ENCODE results near the gene KTN1. TPM values are rescaled to one million over a fixed set of nuclear protein-coding genes. Genes with fewer than 3 reads are reported as not detected.

The KTN1 gene
- total RNA-seq, 2 donors from 2014 or later: 149 to 264 TPM

DNA sequence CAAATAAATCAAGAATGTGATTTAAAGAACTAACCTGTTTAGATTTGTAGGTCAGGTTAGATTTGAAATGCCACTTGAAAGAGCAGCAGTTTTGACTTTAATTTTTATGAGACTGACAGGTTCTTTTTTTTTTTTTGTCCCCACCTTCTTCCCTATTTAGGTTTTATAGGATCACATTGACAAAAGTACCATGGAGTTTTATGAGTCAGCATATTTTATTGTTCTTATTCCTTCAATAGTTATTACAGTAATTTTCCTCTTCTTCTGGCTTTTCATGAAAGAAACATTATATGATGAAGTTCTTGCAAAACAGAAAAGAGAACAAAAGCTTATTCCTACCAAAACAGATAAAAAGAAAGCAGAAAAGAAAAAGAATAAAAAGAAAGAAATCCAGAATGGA, 31.9 kb downstream of the KTN1 start:
- DNase-seq: no peak
- intact Hi-C loops (cut with DNase I): no loop called here
- TF ChIP-seq CTCF (IDR thresholded peaks at IDR 0.05): no peak
- Histone ChIP-seq H3K9me3 (no peaks in the 10 kb centered on the region), H3K36me3 (no peaks in the 10 kb centered on the region), H3K9ac (ENCODE audit: low read depth in 2 of 2, low read length in 2 of 2) (no peak overlapping the region), H3K27me3 (no peaks in the 10 kb centered on the region), H3K4me1 (no peaks in the 10 kb centered on the region), H3K4me3 (no peak overlapping the region), H3K27ac (no peak overlapping the region)

- no peak for TF ChIP-seq CTCF (IDR thresholded peaks at IDR 0.05)
- DNase-seq: no peak
- H3K36me3 ChIP-seq: peaks cover 3% of the 10 kb centered on the region
- H3K27me3 ChIP-seq: no peaks in the 10 kb centered on the region
- intact Hi-C loops (cut with DNase I): no loop called here
- H3K9me3 ChIP-seq: no peaks in the 10 kb centered on the region
- no peak overlapping the region for H3K27ac ChIP-seq
- H3K4me3 ChIP-seq: no peak overlapping the region
- H3K4me1 ChIP-seq: no peaks in the 10 kb centered on the region
- H3K9ac ChIP-seq (ENCODE audit: low read depth in 2 of 2, low read length in 2 of 2): no peak overlapping the region
Observed at GRCh38 chr14:55614304-55614703, 34.3 kb downstream of the KTN1 start.

- no peak overlapping the region for H3K27ac ChIP-seq
- DNase-seq: no peak
- no peak overlapping the region for H3K4me3 ChIP-seq
- H3K27me3 ChIP-seq: no peaks in the 10 kb centered on the region
- intact Hi-C loops (cut with DNase I): no loop called here
- no peak for TF ChIP-seq CTCF (IDR thresholded peaks at IDR 0.05)
- H3K9me3 ChIP-seq: no peaks in the 10 kb centered on the region
- H3K36me3 ChIP-seq: peaks cover 18% of the 10 kb centered on the region
- H3K4me1 ChIP-seq: no peaks in the 10 kb centered on the region
- no peak overlapping the region for H3K9ac ChIP-seq (ENCODE audit: low read depth in 2 of 2, low read length in 2 of 2)
Observed at GRCh38 chr14:55620277-55620676, 40.3 kb downstream of the KTN1 start.

DNA sequence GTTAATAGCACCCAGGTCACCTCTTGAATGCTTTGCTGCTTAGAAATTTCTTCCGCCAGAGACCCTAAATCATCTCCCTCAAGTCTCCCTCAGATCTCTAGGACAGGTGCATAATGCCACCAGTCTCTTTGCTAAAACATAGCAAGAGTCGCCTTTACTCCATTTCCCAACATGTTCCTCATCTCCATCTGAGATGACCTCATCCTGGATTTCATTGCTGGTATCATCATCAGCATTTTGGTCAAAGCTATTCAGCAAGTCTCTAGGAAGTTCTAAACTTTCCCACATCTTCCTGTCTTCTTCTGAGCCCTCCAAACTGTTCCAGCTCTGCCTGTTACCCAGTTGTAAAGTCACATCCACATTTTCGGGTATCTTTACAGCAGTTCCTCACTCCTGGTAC, 41.0 kb downstream of the KTN1 start:
- Histone ChIP-seq H3K27ac (no peak overlapping the region), H3K4me1 (no peaks in the 10 kb centered on the region), H3K27me3 (no peaks in the 10 kb centered on the region), H3K4me3 (no peak overlapping the region), H3K9me3 (no peaks in the 10 kb centered on the region), H3K9ac (ENCODE audit: low read depth in 2 of 2, low read length in 2 of 2) (no peak overlapping the region), H3K36me3 (peaks cover 18% of the 10 kb centered on the region)
- DNase-seq: no peak
- no peak for TF ChIP-seq CTCF (IDR thresholded peaks at IDR 0.05)
- intact Hi-C loops (cut with DNase I): no loop called here

GRCh38 chr14:55621391-55621790, 41.4 kb downstream of the KTN1 start:
- no peak overlapping the region for H3K9ac ChIP-seq (ENCODE audit: low read depth in 2 of 2, low read length in 2 of 2)
- no peak overlapping the region for H3K4me3 ChIP-seq
- no peaks in the 10 kb centered on the region for H3K4me1 ChIP-seq
- H3K27ac ChIP-seq: no peak overlapping the region
- no peaks in the 10 kb centered on the region for H3K27me3 ChIP-seq
- intact Hi-C loops (cut with DNase I): no loop called here
- no peak for DNase-seq
- H3K9me3 ChIP-seq: no peaks in the 10 kb centered on the region
- peaks cover 18% of the 10 kb centered on the region for H3K36me3 ChIP-seq
- TF ChIP-seq CTCF (IDR thresholded peaks at IDR 0.05): no peak

GRCh38 chr14:55624913-55625312, 44.9 kb downstream of the KTN1 start:
- H3K27me3 ChIP-seq: no peaks in the 10 kb centered on the region
- intact Hi-C loops (cut with DNase I): no loop called here
- H3K4me3 ChIP-seq: no peak overlapping the region
- H3K27ac ChIP-seq: no peak overlapping the region
- peaks cover 15% of the 10 kb centered on the region for H3K36me3 ChIP-seq
- no peak for TF ChIP-seq CTCF (IDR thresholded peaks at IDR 0.05)
- no peaks in the 10 kb centered on the region for H3K9me3 ChIP-seq
- no peaks in the 10 kb centered on the region for H3K4me1 ChIP-seq
- no peak overlapping the region for H3K9ac ChIP-seq (ENCODE audit: low read depth in 2 of 2, low read length in 2 of 2)
- DNase-seq: no peak

Measured in colonic mucosa (tissue), 4 donors.